GM23248 (cell line): ENCODE results near the gene JARID2. TPM values are rescaled to one million over a fixed set of nuclear protein-coding genes. Genes with fewer than 3 reads are reported as not detected.

Experiments
- DNase-seq: peaks from one replicate; pipeline ENCODE4 v3.0.0-alpha.2; 2015
- H2AFZ ChIP-seq: fragments of 200-600 bp; sonication (generic); 2 replicates; pipeline ENCODE4 v1.6.1; 2016; ENCODE audit warnings: antibody characterized with exemption
- H3F3A ChIP-seq: fragments of 200-600 bp; sonication (generic); 2 replicates; pipeline ENCODE4 v1.6.1; 2016; ENCODE audit warnings: mild to moderate bottlenecking, antibody characterized with exemption, mixed run types; ENCODE audit not compliant: insufficient read depth
- H3K27ac ChIP-seq: fragments of 200-600 bp; sonication (generic); 2 replicates; pipeline ENCODE4 v1.5.1; 2016; ENCODE audit warnings: mild to moderate bottlenecking
- H3K27me3 ChIP-seq: fragments of 200-600 bp; sonication (generic); replicated peaks from 2 replicates; pipeline ENCODE4 v1.6.1; 2016; ENCODE audit warnings: mild to moderate bottlenecking; ENCODE audit not compliant: insufficient read depth
- H3K36me3 ChIP-seq: fragments of 200-600 bp; sonication (generic); 2 replicates; pipeline ENCODE4 v1.6.1; 2016; ENCODE audit warnings: low read depth, mild to moderate bottlenecking
- H3K4me1 ChIP-seq: fragments of 200-600 bp; sonication (generic); 2 replicates; pipeline ENCODE4 v1.6.1; 2016; ENCODE audit warnings: mild to moderate bottlenecking; ENCODE audit not compliant: insufficient read depth
- H3K4me2 ChIP-seq: fragments of 200-600 bp; sonication (generic); one replicate; pipeline ENCODE4 v1.6.1; 2016; ENCODE audit warnings: mild to moderate bottlenecking; ENCODE audit not compliant: unreplicated experiment
- H3K4me3 ChIP-seq: fragments of 200-600 bp; sonication (generic); 2 replicates; pipeline ENCODE4 v1.5.1; 2016; ENCODE audit warnings: mild to moderate bottlenecking
- H3K79me2 ChIP-seq: fragments of 200-600 bp; sonication (generic); 2 replicates; pipeline ENCODE4 v1.6.1; 2016; ENCODE audit warnings: mild to moderate bottlenecking; ENCODE audit not compliant: insufficient read depth
- H3K9ac ChIP-seq: fragments of 200-600 bp; sonication (generic); 2 replicates; pipeline ENCODE4 v1.6.1; 2016; ENCODE audit warnings: mild to moderate bottlenecking
- H3K9me2 ChIP-seq: fragments of 200-600 bp; sonication (generic); 2 replicates; pipeline ENCODE4 v1.6.1; 2016; ENCODE audit warnings: mixed run types, mild to moderate bottlenecking, moderate library complexity; ENCODE audit not compliant: insufficient read depth
- H3K9me3 ChIP-seq: fragments of 200-600 bp; sonication (generic); one replicate; pipeline ENCODE4 v1.6.1; 2017; ENCODE audit warnings: low read depth
- H4K20me1 ChIP-seq: fragments of 200-600 bp; sonication (generic); 2 replicates; pipeline ENCODE4 v1.6.0; 2016; ENCODE audit not compliant: insufficient read depth
- EZH2 ChIP-seq: fragments of 200-600 bp; sonication (generic); IDR thresholded peaks from 2 replicates; pipeline ENCODE4 v1.6.1; 2018; ENCODE audit warnings: antibody characterized with exemption, mild to moderate bottlenecking; ENCODE audit not compliant: insufficient read depth, poor library complexity, severe bottlenecking
- EZH2phosphoT487 ChIP-seq: fragments of 200-600 bp; sonication (generic); IDR thresholded peaks from 2 replicates; pipeline ENCODE4 v1.6.1; 2018; ENCODE audit warnings: antibody characterized with exemption, moderate library complexity, mild to moderate bottlenecking, low read depth; ENCODE audit not compliant: insufficient read depth
- WGBS, 2 experiments: methylation state at CpG; one replicate each; pipeline ENCODE4 v1.1.6; 2015 to 2017; ENCODE audit warnings: low lambda C conversion rate in 2 of 2, low coverage in 1 of 2; ENCODE audit errors: missing lambda C conversion rate in 2 of 2; 5-methylcytosine and 5-hydroxymethylcytosine counted together
- in situ Hi-C: fragments of 300-500 bp; cut with MboI; formaldehyde crosslinking; loops from 2 replicates; pipeline ENCODE4 v1.15.0; 2020
- polyA plus RNA-seq: library from polyadenylated mRNA; unstranded; fragments of >200 nt; fragmentation: Nextera tagmentation; extraction: Ambion mirVana; gene quantifications from 2 replicates; pipeline ENCODE4 v1.2.1, GENCODE V29; 2016
- total RNA-seq: library from RNA; depleted of rRNA; stranded (reverse); fragments of >200 nt; shearing (Covaris generic); gene quantifications from 2 replicates; pipeline ENCODE4 v1.2.3, GENCODE V29; 2014

Gene JARID2
- total and polyA plus RNA-seq, 2 experiments from 2014 or later = 3.9 to 9.3 TPM

GRCh38 chr6:15530411-15530810 lies 284.5 kb downstream of the JARID2 start:
- Histone ChIP-seq H3K9me3 (no peaks in the 10 kb centered on the region), H3K9me2 (no peaks in the 10 kb centered on the region), H3K27ac (no peak overlapping the region), H3K79me2 (no peaks in the 10 kb centered on the region), H3K27me3 (no peaks in the 10 kb centered on the region), H3K9ac (no peak overlapping the region), H3F3A (peaks cover 10% of the 10 kb centered on the region; the same call in 1 of the 2 replicates), H4K20me1 (no peaks in the 10 kb centered on the region), H2AFZ (no peak overlapping the region), H3K4me2 (no peak overlapping the region), H3K4me1 (no peaks in the 10 kb centered on the region), H3K36me3 (no peaks in the 10 kb centered on the region; the same call in 1 of the 2 replicates), H3K4me3 (no peak overlapping the region)
- in situ Hi-C loops = no loop called here
- DNase-seq = no peak
- TF ChIP-seq EZH2phosphoT487 (no peak), EZH2 (no peak)
- 97% methylated on average over 10 of the region's 10 CpGs for WGBS, 2 experiments

- 97% methylated on average over 7 of the region's 7 CpGs for WGBS, 2 experiments
Measured at GRCh38 chr6:15531973-15532372, 286.1 kb downstream of the JARID2 start.

GRCh38 chr6:15533379-15534026 lies 287.6 kb downstream of the JARID2 start:
- no peaks in the 10 kb centered on the region for H3K9me2 ChIP-seq
- H3K79me2 ChIP-seq = no peaks in the 10 kb centered on the region
- no peaks in the 10 kb centered on the region for H4K20me1 ChIP-seq
- peak; percentile 14 for DNase-seq
- no peaks in the 10 kb centered on the region for H3K4me1 ChIP-seq
- H2AFZ ChIP-seq = no peak overlapping the region
- no peaks in the 10 kb centered on the region for H3K9me3 ChIP-seq
- TF ChIP-seq EZH2phosphoT487 (no peak), EZH2 (no peak)
- no peak overlapping the region for H3K4me2 ChIP-seq
- in situ Hi-C loops = no loop called here
- no peaks in the 10 kb centered on the region; the same call in 1 of the 2 replicates for H3K36me3 ChIP-seq
- H3K4me3 ChIP-seq = no peak overlapping the region
- H3K27ac ChIP-seq = no peak overlapping the region
- no peaks in the 10 kb centered on the region for H3K27me3 ChIP-seq
- H3F3A ChIP-seq = no peaks in the 10 kb centered on the region
- H3K9ac ChIP-seq = no peak overlapping the region
- WGBS, 2 experiments = 89% methylated on average over 12 of the region's 12 CpGs

More at GRCh38 chr6:15531973-15532372, 286.1 kb downstream of the JARID2 start:
- no peaks in the 10 kb centered on the region for H3K9me2 ChIP-seq
- TF ChIP-seq EZH2 (no peak), EZH2phosphoT487 (no peak)
- no peaks in the 10 kb centered on the region for H3K9me3 ChIP-seq
- H3K27me3 ChIP-seq = no peaks in the 10 kb centered on the region
- H3K36me3 ChIP-seq = no peaks in the 10 kb centered on the region; the same call in 1 of the 2 replicates
- DNase-seq = no peak
- no peak overlapping the region for H3K27ac ChIP-seq
- no peak overlapping the region for H3K4me3 ChIP-seq
- H3K4me1 ChIP-seq = no peaks in the 10 kb centered on the region
- no peak overlapping the region for H3K9ac ChIP-seq
- peaks cover 10% of the 10 kb centered on the region; the same call in 1 of the 2 replicates for H3F3A ChIP-seq
- H3K4me2 ChIP-seq = no peak overlapping the region
- in situ Hi-C loops = no loop called here
- no peaks in the 10 kb centered on the region for H3K79me2 ChIP-seq
- no peaks in the 10 kb centered on the region for H4K20me1 ChIP-seq
- no peak overlapping the region for H2AFZ ChIP-seq

GRCh38 chr6:15534974-15535373 lies 289.1 kb downstream of the JARID2 start:
- Histone ChIP-seq H3K36me3 (no peaks in the 10 kb centered on the region), H3K79me2 (no peaks in the 10 kb centered on the region), H3F3A (no peaks in the 10 kb centered on the region), H4K20me1 (no peaks in the 10 kb centered on the region), H3K4me1 (no peaks in the 10 kb centered on the region), H3K27me3 (no peaks in the 10 kb centered on the region), H3K4me3 (no peak overlapping the region), H2AFZ (no peak overlapping the region), H3K27ac (no peak overlapping the region), H3K9ac (no peak overlapping the region), H3K9me3 (no peaks in the 10 kb centered on the region), H3K4me2 (no peak overlapping the region), H3K9me2 (no peaks in the 10 kb centered on the region)
- WGBS, 2 experiments = 87 to 90% methylated on average over 3 of the region's 3 CpGs
- no peak for TF ChIP-seq EZH2phosphoT487
- no peak for TF ChIP-seq EZH2
- DNase-seq = no peak
- in situ Hi-C loops = no loop called here
